H9 (cell line): ENCODE results near the gene WIPI1. TPM values are rescaled to one million over a fixed set of nuclear protein-coding genes. Genes with fewer than 3 reads are reported as not detected.

Source experiments
- DNase-seq: peaks from one replicate; pipeline ENCODE4 v3.0.0-alpha.2; 2017
- H2AFZ ChIP-seq: one replicate; pipeline ENCODE4 v1.6.1; 2013; ENCODE audit warnings: mild to moderate bottlenecking, low read length, control low read depth, moderate library complexity
- H2AK5ac ChIP-seq: 2 replicates; pipeline ENCODE4 v1.6.1; 2013; ENCODE audit warnings: low read length, control low read depth, mixed read lengths; ENCODE audit not compliant: insufficient read length
- H2BK120ac ChIP-seq: one replicate; pipeline ENCODE4 v1.6.1; 2013; ENCODE audit warnings: low read depth, mild to moderate bottlenecking, low read length, control low read depth, inconsistent platforms; ENCODE audit not compliant: poor library complexity, severe bottlenecking
- H2BK12ac ChIP-seq: 2 replicates; pipeline ENCODE4 v1.6.1; 2013; ENCODE audit warnings: low read length, control low read depth, mixed read lengths, low read depth; ENCODE audit not compliant: insufficient read length
- H2BK15ac ChIP-seq: 2 replicates; pipeline ENCODE4 v1.6.1; 2013; ENCODE audit warnings: low read depth, low read length, control low read depth
- H2BK20ac ChIP-seq: one replicate; pipeline ENCODE4 v1.6.1; 2013; ENCODE audit warnings: low read depth, mild to moderate bottlenecking, low read length, control low read depth, inconsistent platforms; ENCODE audit not compliant: poor library complexity, severe bottlenecking
- H2BK5ac ChIP-seq: 2 replicates; pipeline ENCODE4 v1.6.1; 2013; ENCODE audit warnings: low read length, control low read depth, mixed read lengths; ENCODE audit not compliant: insufficient read length
- H3K14ac ChIP-seq: 2 replicates; pipeline ENCODE4 v1.6.1; 2013; ENCODE audit warnings: low read length, control low read depth; ENCODE audit not compliant: insufficient read depth
- H3K18ac ChIP-seq: 2 replicates; pipeline ENCODE4 v1.6.1; 2013; ENCODE audit warnings: low read depth, mild to moderate bottlenecking, mixed read lengths, low read length, control low read depth; ENCODE audit not compliant: insufficient read length
- H3K23ac ChIP-seq: 2 replicates; pipeline ENCODE4 v1.6.1; 2013; ENCODE audit warnings: low read length, control low read depth, mixed read lengths, low read depth; ENCODE audit not compliant: insufficient read length
- H3K23me2 ChIP-seq: 2 replicates; pipeline ENCODE4 v1.6.1; 2013; ENCODE audit warnings: low read depth, mild to moderate bottlenecking, mixed read lengths, low read length, control low read depth; ENCODE audit not compliant: insufficient read length, poor library complexity, severe bottlenecking
- H3K27ac ChIP-seq: 2 replicates; pipeline ENCODE4 v1.5.1; 2013; ENCODE audit warnings: low read length, control low read depth, mixed read lengths, low read depth; ENCODE audit not compliant: insufficient read length
- H3K27me3 ChIP-seq: 2 replicates; pipeline ENCODE4 v1.6.1; 2013; ENCODE audit warnings: low read length, control low read depth, inconsistent platforms; ENCODE audit not compliant: insufficient read depth
- H3K4ac ChIP-seq: 2 replicates; pipeline ENCODE4 v1.6.1; 2013; ENCODE audit warnings: low read depth, mild to moderate bottlenecking, control low read depth, inconsistent platforms, low read length, moderate library complexity
- H3K4me1 ChIP-seq: 2 replicates; pipeline ENCODE4 v1.6.1; 2013; ENCODE audit warnings: low read length, control low read depth, inconsistent platforms; ENCODE audit not compliant: insufficient read depth
- H3K4me2 ChIP-seq: 2 replicates; pipeline ENCODE4 v1.6.1; 2013; ENCODE audit warnings: low read length, control low read depth, mixed read lengths; ENCODE audit not compliant: insufficient read length, insufficient read depth
- H3K56ac ChIP-seq: 2 replicates; pipeline ENCODE4 v1.6.1; 2013; ENCODE audit warnings: low read depth, mild to moderate bottlenecking, mixed read lengths, low read length, control low read depth; ENCODE audit not compliant: insufficient read length
- H3K79me1 ChIP-seq: 2 replicates; pipeline ENCODE4 v1.6.1; 2013; ENCODE audit warnings: low read depth, mild to moderate bottlenecking, moderate library complexity, low read length, control low read depth, inconsistent platforms; ENCODE audit not compliant: insufficient read depth, poor library complexity, severe bottlenecking
- H3K79me2 ChIP-seq: 2 replicates; pipeline ENCODE4 v1.6.1; 2013; ENCODE audit warnings: low read length, control low read depth, inconsistent platforms; ENCODE audit not compliant: insufficient read depth
- H3K9ac ChIP-seq: 2 replicates; pipeline ENCODE4 v1.6.1; 2013; ENCODE audit warnings: low read length, control low read depth, mixed read lengths; ENCODE audit not compliant: insufficient read length; ENCODE audit errors: extremely low read depth
- H3K9me3 ChIP-seq: one replicate; pipeline ENCODE4 v1.6.1; 2013; ENCODE audit warnings: low read depth, low read length, inconsistent platforms; ENCODE audit not compliant: control insufficient read depth
- H3T11ph ChIP-seq: one replicate; pipeline ENCODE4 v1.6.1; 2013; ENCODE audit warnings: mild to moderate bottlenecking, low read length, control low read depth, inconsistent platforms
- H4K20me1 ChIP-seq: one replicate; pipeline ENCODE4 v1.6.1; 2013; ENCODE audit not compliant: control insufficient read depth, insufficient read length, insufficient read depth
- H4K5ac ChIP-seq: 2 replicates; pipeline ENCODE4 v1.6.1; 2013; ENCODE audit warnings: low read depth, mild to moderate bottlenecking, mixed read lengths, low read length, control low read depth; ENCODE audit not compliant: insufficient read length
- H4K8ac ChIP-seq: replicated peaks from 2 replicates; pipeline ENCODE4 v1.6.1; 2013; ENCODE audit warnings: low read length, control low read depth, mixed read lengths, low read depth; ENCODE audit not compliant: insufficient read length
- H4K91ac ChIP-seq: 2 replicates; pipeline ENCODE4 v1.6.1; 2013; ENCODE audit warnings: low read depth, mild to moderate bottlenecking, moderate library complexity, mixed read lengths, low read length, control low read depth; ENCODE audit not compliant: insufficient read length
- H3K27ac Mint-ChIP-seq, 3 experiments: 2 replicates in 2 of 3; 3 replicates in 1 of 3; pipeline ENCODE4 v1.8.0; 2020 to 2021; ENCODE audit warnings: mixed read lengths in 3 of 3, mild to moderate bottlenecking in 1 of 3, moderate library complexity in 1 of 3
- H3K27me3 Mint-ChIP-seq: 2 replicates; pipeline ENCODE4 v1.8.0; 2021; ENCODE audit warnings: low read depth, mild to moderate bottlenecking, moderate library complexity, mixed read lengths
- H3K36me3 Mint-ChIP-seq, 3 experiments: 2 replicates in 2 of 3; 3 replicates in 1 of 3; pipeline ENCODE4 v1.8.0; 2020 to 2021; ENCODE audit warnings: low read depth in 3 of 3, mixed read lengths in 3 of 3; ENCODE audit not compliant: insufficient read depth in 1 of 3
- H3K4me1 Mint-ChIP-seq, 2 experiments: 2 replicates each; pipeline ENCODE4 v1.8.0; 2020; ENCODE audit warnings: mixed read lengths in 2 of 2
- H3K4me3 Mint-ChIP-seq, 2 experiments: 2 replicates in 1 of 2; 3 replicates in 1 of 2; pipeline ENCODE4 v1.8.0; 2020 to 2021; ENCODE audit warnings: mild to moderate bottlenecking in 2 of 2, mixed read lengths in 2 of 2, moderate library complexity in 1 of 2
- H3K9me3 Mint-ChIP-seq, 2 experiments: 2 replicates in 1 of 2; 3 replicates in 1 of 2; pipeline ENCODE4 v1.8.0; 2020; ENCODE audit warnings: mild to moderate bottlenecking in 2 of 2, mixed read lengths in 2 of 2, moderate library complexity in 1 of 2
- WGBS: extraction: QIAGEN DNeasy Blood & Tissue Kit; methylation state at CpG from one replicate; pipeline ENCODE4 v1.1.7; 2013; ENCODE audit warnings: missing lambda C conversion rate, low lambda C conversion rate, mixed read lengths; ENCODE audit not compliant: insufficient read length; ENCODE audit errors: extremely low coverage; 5-methylcytosine and 5-hydroxymethylcytosine counted together
- total RNA-seq: library from RNA; stranded (reverse); gene quantifications from 2 replicates; pipeline ENCODE4 v1.2.1, GENCODE V29; 2021
- TF ChIP-seq, protein P1 (sequence below): fragments of 200-600 bp; sonication (generic); conservative IDR thresholded peaks from 3 replicates; pipeline ENCODE4 v1.8.0; 2021; ENCODE audit warnings: antibody characterized with exemption, mild to moderate bottlenecking

Gene WIPI1
- total RNA-seq, 1 experiment from 2014 or later: 15.4 TPM

GRCh38 chr17:68461122-68461539 is 3.8 kb upstream of the WIPI1 start:
- H3K27me3 ChIP-seq: no peaks in the 10 kb centered on the region
- H3K23ac ChIP-seq: no peak overlapping the region
- H3K14ac ChIP-seq: no peak overlapping the region
- no peak overlapping the region for H2BK20ac ChIP-seq
- Mint-ChIP-seq H3K27ac (no peak overlapping the region; a peak in 1 of 7 replicates), H3K36me3 (no peaks in the 10 kb centered on the region), H3K9me3 (no peaks in the 10 kb centered on the region), H3K27me3 (peaks cover 3% of the 10 kb centered on the region; the same call in 1 of the 2 replicates), H3K4me3 (no peak overlapping the region), H3K4me1 (peaks cover 33 to 35% of the 10 kb centered on the region in 2 experiments)
- no peak overlapping the region for H3T11ph ChIP-seq
- WGBS: no CpG with 5 or more reads among the region's 1 CpG
- H3K56ac ChIP-seq: no peak overlapping the region
- no peak overlapping the region for H4K91ac ChIP-seq
- peaks cover 3% of the 10 kb centered on the region for H3K23me2 ChIP-seq
- no peak overlapping the region for H3K4ac ChIP-seq
- no peak for DNase-seq
- H2BK5ac ChIP-seq: no peak overlapping the region
- no peak overlapping the region for H3K9ac ChIP-seq
- H2BK12ac ChIP-seq: no peak overlapping the region
- H3K18ac ChIP-seq: no peak overlapping the region
- TF ChIP-seq, protein P1, sequence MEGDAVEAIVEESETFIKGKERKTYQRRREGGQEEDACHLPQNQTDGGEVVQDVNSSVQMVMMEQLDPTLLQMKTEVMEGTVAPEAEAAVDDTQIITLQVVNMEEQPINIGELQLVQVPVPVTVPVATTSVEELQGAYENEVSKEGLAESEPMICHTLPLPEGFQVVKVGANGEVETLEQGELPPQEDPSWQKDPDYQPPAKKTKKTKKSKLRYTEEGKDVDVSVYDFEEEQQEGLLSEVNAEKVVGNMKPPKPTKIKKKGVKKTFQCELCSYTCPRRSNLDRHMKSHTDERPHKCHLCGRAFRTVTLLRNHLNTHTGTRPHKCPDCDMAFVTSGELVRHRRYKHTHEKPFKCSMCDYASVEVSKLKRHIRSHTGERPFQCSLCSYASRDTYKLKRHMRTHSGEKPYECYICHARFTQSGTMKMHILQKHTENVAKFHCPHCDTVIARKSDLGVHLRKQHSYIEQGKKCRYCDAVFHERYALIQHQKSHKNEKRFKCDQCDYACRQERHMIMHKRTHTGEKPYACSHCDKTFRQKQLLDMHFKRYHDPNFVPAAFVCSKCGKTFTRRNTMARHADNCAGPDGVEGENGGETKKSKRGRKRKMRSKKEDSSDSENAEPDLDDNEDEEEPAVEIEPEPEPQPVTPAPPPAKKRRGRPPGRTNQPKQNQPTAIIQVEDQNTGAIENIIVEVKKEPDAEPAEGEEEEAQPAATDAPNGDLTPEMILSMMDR: no peak
- no peak overlapping the region for H4K8ac ChIP-seq
- no peak overlapping the region for H4K5ac ChIP-seq
- H3K9me3 ChIP-seq: no peaks in the 10 kb centered on the region
- H3K79me1 ChIP-seq: no peaks in the 10 kb centered on the region
- H3K79me2 ChIP-seq: no peaks in the 10 kb centered on the region
- no peak overlapping the region for H2AFZ ChIP-seq
- H3K4me2 ChIP-seq: no peak overlapping the region
- H4K20me1 ChIP-seq: no peaks in the 10 kb centered on the region
- H3K27ac ChIP-seq: no peak overlapping the region
- H2AK5ac ChIP-seq: no peak overlapping the region
- H2BK15ac ChIP-seq: no peak overlapping the region
- no peak overlapping the region for H2BK120ac ChIP-seq
- peaks cover 9% of the 10 kb centered on the region; the same call in 1 of the 2 replicates for H3K4me1 ChIP-seq
